ENCODE measurements around the gene OR6C2. TPM values are rescaled to one million over a fixed set of nuclear protein-coding genes. Genes with fewer than 3 reads are reported as not detected.
"Not testable (repeated sequence)": the region's sequence is repeated elsewhere in the genome, so short reads cannot be mapped to it uniquely, and the experiment has no call there.

Gene OR6C2
- not detected in 2 replicates for total RNA-seq

GRCh38 chr12:55443776-55444175 lies at the start of gene OR6C2:
TSS of gene OR6C2 (plus strand) at chr12:55444076. CDS start at chr12:55452214, 8,138 bp downstream.
- intact Hi-C loops (cut with micrococcal nuclease) = no loop called here

DNA sequence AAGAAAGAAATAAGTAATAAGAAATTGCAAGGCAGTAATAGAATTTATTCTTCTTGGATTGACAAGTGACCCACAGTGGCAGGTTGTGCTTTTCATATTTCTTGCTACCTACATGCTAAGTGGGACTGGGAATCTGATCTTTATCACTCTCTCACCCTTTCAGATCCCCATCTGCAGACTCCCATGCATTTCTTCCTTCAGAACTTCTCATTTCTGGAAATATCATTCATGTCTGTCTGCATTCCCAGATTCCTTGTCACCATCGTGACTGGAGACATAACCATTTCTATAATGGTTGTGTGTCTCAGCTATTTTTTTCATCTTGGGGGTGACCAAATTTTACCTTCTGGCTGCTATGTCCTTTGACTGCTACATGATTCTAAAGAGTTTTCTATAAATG lies 47.5 kb upstream of the OR6C2 start:
- intact Hi-C loops (cut with micrococcal nuclease) = no loop called here

GRCh38 chr12:55400229-55400628 lies 43.6 kb upstream of the OR6C2 start, which contains the start of gene OR6C65:
TSS of gene OR6C65 (plus strand) at chr12:55400529. CDS start at chr12:55400529, 0 bp downstream.
- intact Hi-C loops (cut with micrococcal nuclease) = no loop called here

DNA sequence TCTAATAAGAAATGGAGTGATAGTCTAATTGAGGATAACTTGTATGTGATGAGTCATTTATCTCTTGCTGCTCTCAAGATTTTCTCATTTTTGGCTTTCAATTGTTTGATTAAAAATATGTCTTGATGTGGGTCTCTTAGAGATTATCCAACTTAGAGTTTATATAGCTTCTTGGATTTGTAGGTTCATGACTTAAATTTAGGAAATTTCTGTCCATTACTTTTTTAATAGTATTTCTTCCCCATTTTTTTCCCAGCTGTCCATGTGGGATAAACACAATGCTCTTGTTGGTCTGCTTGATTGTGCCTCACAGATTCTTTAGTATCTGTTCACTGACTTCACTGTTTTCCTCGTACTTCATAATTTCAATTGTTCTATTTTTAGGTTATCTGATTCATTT lies 36.0 kb upstream of the OR6C2 start:
- intact Hi-C loops (cut with micrococcal nuclease) = no loop called here

GRCh38 chr12:55409133-55409532 lies 34.7 kb upstream of the OR6C2 start:
- intact Hi-C loops (cut with micrococcal nuclease) = not testable (repeated sequence)

DNA sequence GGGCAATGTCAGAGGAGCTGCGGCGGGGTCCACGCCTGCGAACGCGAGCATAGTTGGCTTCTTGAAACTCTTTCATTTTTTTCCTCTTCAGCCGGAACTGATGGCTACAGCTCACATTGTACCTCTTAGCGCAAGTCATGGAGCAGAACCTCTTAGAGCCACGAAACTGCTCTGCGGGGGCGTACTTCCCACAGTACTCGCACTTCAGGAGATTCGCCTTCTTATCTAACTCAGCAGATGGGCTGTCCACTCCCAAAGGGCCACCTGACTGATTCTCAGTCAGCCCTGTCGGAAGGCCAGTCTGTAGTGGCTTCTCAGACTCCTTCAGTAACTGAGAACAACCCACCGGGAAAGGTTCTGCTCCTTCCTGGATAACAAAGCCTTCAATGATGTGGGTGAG lies 31.7 kb upstream of the OR6C2 start:
- intact Hi-C loops (cut with micrococcal nuclease) = not testable (repeated sequence)

- intact Hi-C loops (cut with micrococcal nuclease) = not testable (repeated sequence)
Measured at GRCh38 chr12:55413498-55414388, 30.1 kb upstream of the OR6C2 start.

- intact Hi-C loops (cut with micrococcal nuclease) = not testable (repeated sequence)
Measured at GRCh38 chr12:55414396-55414823, 29.5 kb upstream of the OR6C2 start.

DNA sequence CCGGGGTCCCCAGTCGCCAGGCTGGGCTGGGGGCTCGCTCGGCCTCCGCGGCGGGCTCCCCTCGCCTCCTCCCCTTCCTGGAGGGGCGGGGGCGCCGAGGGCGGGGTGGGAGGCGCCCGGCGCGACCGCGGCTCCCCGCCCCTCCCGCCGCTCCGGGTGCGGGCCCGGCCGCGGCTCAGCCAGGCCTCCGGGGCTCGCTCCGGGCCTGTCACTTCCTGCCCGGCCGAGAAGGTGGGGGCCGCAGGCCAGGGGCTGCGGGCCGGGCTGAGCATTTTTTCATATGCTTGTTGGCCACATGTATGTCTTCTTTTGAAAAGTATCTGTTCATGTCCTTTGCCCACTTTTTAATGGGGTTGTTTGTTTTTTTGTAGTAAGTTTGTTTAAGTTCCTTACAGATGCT lies 29.0 kb upstream of the OR6C2 start:
- intact Hi-C loops (cut with micrococcal nuclease) = not testable (repeated sequence)

DNA sequence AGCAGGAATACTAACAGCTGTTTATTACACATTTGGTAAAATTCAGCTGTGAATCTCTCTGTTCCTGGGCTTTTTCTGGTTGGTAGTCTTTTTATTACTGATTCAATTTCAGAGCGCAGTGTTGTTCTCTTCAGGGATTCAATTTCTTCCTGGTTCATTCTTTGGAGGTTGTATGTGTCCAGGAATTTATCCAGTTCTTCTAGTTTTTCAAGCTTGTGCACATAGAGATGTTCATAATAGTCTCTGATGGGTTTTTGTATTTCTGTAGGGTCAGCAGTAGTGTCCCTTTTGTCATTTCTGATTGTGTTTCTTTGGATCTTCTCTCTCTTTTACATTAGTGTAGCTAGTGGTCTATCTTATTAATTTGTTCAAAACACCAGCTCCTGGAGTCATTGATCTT lies 26.9 kb upstream of the OR6C2 start:
- intact Hi-C loops (cut with micrococcal nuclease) = no loop called here

DNA sequence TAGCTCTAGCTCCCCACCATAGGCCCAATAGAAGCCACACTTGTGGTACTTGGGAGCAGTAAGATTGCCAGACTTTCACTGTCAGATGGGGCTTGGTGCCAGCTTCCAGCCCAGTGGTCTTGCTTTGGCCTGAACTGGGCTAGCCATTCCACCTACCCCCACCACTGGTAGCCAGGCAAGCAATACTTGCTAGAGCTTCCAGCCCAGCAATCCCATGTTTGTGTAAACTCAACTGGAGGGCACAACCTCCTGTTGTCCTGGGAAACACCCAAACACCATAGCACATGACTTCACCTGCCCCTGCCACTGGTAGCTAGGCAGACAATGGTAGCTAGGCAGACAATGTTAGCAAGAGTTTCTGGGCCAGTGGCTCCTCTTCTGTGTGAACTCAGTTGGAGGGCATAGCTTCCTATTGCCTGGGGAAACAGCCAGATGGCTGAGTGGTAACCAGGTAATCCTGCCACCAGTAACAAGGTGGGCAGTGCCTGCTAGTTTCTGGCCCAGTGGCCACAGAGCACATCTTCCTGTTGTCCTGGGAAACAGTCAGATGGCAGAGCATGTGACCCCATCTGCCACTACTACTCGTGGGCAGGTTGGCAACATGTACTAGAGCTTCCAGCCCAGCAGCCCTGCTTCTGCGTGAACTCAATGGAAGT lies 23.4 kb upstream of the OR6C2 start:
- intact Hi-C loops (cut with micrococcal nuclease) = no loop called here

DNA sequence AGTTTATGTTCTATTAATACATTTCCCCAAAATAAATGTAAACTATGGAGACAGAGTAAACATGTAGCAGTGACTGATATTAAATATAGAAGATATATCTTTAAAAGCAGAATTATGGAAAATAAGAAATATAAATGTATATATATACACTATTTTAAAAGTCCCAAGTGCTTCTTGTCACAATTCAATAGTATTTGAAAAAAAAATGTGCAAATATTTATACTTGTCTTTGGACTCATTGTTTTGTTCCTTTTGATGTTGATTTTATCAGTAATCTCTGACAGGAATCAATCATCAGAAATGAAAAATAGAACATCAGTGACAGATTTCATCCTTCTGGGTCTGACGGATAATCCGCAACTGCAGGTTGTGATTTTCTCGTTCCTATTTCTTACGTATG lies 17.9 kb upstream of the OR6C2 start, which contains the start of gene OR6C76:
TSS of gene OR6C76 (plus strand) at position 301 of the 400 bp plus-strand sequence. CDS start at position 301, 0 bp downstream.
- intact Hi-C loops (cut with micrococcal nuclease) = no loop called here

DNA sequence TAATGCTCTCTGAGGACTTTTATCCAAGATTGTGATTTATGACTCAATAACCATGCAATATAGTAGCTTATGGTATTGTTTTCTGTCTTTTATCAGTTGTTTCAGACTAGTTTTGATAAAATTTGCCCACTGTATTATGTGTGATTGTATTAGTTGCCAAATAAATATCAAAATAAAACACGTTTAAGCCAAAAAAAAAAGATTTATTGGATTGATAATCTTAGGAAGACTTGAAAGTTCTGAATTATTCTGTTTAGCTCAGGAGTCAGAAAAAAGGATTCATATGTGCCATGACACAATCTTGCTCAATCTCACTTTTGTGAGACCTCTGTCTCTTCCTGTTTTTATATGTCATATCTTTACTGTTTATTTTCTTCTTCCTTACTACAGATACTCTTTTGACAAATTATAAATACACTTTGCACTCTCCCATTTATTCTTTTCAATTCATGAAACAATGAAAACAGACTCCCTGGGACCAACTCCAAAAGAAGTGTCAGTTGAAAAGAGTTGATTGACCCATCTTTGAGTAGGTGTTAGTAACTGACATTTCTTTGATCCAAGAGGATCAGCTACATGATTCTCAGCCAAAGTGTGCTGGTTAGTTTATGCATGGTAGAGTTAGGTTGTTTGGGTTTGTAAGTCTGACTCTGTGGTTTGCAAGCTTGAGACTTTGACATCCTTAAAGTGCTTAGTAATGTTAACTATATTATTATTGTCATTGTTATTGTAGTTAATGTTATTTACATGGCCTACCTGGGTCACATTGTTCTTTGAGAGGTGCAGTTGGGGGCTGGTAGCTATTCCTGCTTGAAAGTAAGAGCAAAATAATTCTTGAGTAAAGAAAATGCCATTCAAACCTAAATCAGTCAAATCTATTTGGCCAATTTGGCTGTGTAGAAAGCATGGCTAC lies 15.3 kb upstream of the OR6C2 start:
- intact Hi-C loops (cut with micrococcal nuclease) = no loop called here

- intact Hi-C loops (cut with micrococcal nuclease) = not testable (repeated sequence)
Measured at GRCh38 chr12:55441233-55441632, 2.6 kb upstream of the OR6C2 start.

DNA sequence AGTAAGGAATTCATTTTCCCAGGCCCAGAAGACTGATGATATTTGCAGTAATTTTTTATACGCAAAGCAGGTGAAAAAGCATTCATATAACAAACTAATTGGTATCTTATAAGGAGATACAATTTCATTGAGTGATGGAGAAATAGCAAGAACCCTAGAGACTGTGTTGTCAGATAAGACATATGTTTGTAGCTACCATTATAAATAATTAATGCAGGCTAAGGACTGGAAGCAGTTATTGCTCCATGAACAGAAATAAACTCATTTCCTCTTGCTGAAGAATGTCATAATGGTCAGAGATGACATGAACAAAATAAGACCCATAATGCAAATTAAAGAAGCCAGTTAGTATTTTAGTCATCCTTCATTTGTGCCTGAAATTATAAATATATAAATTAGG lies 1.5 kb downstream of the OR6C2 start:
- intact Hi-C loops (cut with micrococcal nuclease) = no loop called here

DNA sequence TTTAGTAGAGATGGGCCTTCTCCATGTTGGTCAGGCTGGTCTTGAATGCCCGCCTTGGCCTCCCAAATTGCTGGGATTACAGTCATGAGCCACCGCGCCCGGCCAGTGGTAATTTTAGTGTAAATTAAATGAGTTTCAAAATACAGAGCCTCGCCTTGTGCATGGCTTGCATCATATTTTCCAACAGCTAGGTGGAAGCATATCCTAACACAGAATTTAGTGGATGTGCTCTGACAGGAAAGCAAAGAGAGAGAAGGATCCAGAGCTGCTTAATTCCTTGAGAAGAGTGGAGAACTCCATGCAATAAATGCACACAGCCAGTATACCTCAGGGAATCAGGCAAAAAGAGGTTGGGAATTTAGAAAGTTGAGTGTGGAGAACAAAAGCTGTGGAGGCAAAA lies 2.5 kb downstream of the OR6C2 start:
- intact Hi-C loops (cut with micrococcal nuclease) = no loop called here

DNA sequence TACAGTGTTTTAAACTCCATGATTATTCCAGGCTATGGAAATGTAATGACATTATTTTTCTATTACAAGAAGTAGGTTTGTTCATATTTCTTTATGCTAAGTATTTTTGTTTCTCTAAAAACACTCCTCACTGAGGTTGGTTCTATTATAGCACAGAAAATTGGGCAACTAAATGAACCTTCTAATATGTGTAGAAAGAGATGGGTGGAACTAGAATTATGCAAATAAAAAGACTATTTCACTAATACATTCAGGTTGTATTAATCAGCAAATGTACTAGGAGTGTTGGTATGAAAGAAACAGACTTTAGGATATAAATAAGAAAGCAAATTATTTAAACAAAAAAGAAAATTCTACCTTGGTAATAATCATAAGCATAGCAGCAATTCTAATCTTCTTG lies 4.9 kb downstream of the OR6C2 start:
- intact Hi-C loops (cut with micrococcal nuclease) = no loop called here

DNA sequence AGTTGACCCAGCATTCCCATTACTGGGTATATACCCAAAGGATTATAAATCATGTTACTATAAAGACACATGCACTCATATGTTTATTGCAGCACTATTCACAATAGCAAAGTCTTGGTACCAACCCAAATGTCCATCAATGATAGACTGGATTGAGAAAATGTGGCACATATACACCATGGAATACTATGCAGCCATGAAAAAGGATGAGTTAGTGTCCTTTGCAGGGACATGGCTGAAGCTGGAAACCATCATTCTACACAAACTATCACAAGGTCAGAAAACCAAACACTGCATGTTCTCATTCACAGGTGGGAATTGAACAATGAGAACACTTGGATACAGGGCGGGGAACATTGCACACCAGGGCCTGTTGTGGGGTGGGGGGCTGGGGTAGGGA lies 21.1 kb downstream of the OR6C2 start:
- intact Hi-C loops (cut with micrococcal nuclease) = not testable (repeated sequence)

DNA sequence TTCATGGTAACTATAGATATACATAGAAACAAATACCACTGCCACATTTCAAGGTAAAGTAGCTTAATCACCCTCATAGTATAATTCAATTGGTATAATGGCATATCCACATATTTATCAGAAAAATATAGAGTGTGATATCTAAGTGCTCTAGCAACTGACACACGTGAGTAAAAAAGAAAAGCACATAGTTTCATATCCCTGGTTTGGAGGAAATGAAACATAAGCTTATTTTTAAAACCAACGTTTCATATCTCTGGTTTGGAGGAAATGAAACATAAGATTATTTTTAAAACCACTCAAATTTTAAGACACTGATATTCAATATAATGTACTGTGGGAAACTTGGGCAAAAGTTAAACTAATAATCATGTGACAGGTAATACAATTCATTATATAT lies 24.0 kb downstream of the OR6C2 start:
- intact Hi-C loops (cut with micrococcal nuclease) = no loop called here

GRCh38 chr12:55469291-55469690 lies 25.4 kb downstream of the OR6C2 start:
- intact Hi-C loops (cut with micrococcal nuclease) = no loop called here

DNA sequence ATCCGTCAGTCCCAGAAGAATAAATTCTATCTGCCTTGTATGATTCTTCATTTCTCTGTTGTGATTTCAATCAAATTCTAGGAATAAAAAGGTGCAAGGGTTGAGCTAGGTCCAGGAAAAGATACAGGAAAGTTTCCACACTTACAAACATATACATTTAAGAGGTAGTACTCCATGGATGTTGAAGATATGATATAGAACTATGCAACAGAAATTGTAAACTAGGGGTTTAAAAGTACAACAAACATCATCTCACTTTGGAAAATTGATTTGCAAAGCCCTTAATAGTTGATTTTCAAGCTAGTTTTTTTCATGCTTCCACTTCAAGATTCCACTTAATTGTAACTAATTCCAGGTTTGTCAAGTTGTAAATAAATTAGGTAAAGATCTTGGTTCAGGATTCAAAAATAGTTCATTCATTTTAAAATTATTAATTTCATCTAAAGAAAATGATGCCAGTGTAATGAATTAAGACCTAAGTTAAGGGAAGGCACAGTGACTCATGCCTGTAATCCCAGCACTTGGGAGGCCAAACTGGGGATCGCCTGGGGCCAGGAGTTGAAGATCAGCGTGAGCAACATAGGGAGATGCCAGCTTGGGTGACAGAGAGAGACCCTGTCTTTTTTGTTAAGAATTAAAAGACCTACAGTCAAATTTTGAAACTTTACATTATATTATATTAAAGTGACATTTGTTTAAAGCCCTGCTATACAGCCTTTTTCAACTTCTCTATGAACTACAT lies 26.4 kb downstream of the OR6C2 start, which contains the start of gene OR6C70:
TSS of gene OR6C70 (minus strand) at position 51 of the 742 bp plus-strand sequence. CDS start at position 51, 0 bp downstream.
- intact Hi-C loops (cut with micrococcal nuclease) = no loop called here

All from T-helper 2 cell treated with Interferon-gamma antibody and Interleukin-4, amounts not matched to agents 100 ng/mL and 5 ng/mL, for 36 hours (primary cell).